Fibroblast of lung (primary cell): ENCODE measurements around the gene TENM4.

ENCODE experiments used
- EZH2 ChIP-seq: IDR thresholded peaks from 2 replicates; pipeline ENCODE4 v1.5.1; 2012; ENCODE audit warnings: low read length, control low read depth, mild to moderate bottlenecking; ENCODE audit errors: missing control alignments
- TF ChIP-seq, protein P1 (sequence below), 2 donors: IDR thresholded peaks in 1 of 2; conservative IDR thresholded peaks in 1 of 2; 1 replicate in 1 of 2; 2 replicates in 1 of 2; pipeline ENCODE4 v1.5.1; 2011 to 2012; ENCODE audit warnings: low read length in 2 of 2, control low read depth in 1 of 2, inconsistent platforms in 1 of 2, low read depth in 1 of 2, mild to moderate bottlenecking in 1 of 2

DNA sequence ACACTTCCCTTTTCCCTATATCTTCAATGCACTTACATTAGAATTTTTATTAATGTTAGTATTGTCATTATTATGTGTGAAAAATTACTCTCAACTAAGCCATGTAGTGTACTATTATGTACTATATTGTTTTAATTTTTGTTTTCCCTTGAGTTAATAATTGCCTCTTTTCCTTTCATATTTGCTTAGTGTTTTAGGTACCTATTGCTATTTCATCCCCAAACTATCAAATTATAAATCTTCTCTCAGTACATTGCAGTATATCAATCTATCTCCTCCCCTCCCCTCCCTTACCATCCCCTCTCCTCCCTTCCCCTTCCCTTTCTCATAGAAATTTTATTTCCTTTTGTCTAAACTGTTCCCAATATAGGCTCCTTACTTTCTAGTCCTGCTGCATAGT is 12.8 kb upstream of the TENM4 start:
- TF ChIP-seq, protein P1, sequence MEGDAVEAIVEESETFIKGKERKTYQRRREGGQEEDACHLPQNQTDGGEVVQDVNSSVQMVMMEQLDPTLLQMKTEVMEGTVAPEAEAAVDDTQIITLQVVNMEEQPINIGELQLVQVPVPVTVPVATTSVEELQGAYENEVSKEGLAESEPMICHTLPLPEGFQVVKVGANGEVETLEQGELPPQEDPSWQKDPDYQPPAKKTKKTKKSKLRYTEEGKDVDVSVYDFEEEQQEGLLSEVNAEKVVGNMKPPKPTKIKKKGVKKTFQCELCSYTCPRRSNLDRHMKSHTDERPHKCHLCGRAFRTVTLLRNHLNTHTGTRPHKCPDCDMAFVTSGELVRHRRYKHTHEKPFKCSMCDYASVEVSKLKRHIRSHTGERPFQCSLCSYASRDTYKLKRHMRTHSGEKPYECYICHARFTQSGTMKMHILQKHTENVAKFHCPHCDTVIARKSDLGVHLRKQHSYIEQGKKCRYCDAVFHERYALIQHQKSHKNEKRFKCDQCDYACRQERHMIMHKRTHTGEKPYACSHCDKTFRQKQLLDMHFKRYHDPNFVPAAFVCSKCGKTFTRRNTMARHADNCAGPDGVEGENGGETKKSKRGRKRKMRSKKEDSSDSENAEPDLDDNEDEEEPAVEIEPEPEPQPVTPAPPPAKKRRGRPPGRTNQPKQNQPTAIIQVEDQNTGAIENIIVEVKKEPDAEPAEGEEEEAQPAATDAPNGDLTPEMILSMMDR (conservative IDR thresholded peaks at IDR 0.05 in 1 of 2, IDR thresholded peaks at IDR 0.05 in 1 of 2; ENCODE audit: low read depth in 1 of 2, low read length in 2 of 2) = no peak
- no peak for TF ChIP-seq EZH2
